ENCODE measurements around the gene DGCR2.

DNA sequence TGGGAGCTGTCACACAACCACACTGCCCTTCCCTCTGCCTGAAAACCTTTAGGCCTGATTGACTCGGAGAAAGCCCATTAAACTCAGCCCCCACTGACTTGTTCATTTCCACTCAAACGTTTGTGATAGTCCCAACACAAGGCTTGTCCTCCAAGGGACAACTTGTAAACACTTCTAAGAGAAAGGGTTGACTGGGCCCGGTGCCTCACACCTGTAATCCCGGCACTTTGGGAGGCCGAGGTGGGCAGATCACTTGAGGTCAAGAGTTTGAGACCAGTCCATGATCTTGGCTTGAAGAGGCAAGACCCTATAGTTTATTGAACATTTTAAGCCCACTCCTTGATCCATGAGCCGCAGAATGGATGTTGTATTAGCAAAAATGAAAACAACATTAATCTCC lies 122.8 kb downstream of the DGCR2 start:
- TF ChIP-seq POLR2AphosphoS5 (IDR thresholded peaks at IDR 0.05) (no peak), POLR2A (IDR thresholded peaks at IDR 0.05) (no peak)
- TF ChIP-seq, protein P1, sequence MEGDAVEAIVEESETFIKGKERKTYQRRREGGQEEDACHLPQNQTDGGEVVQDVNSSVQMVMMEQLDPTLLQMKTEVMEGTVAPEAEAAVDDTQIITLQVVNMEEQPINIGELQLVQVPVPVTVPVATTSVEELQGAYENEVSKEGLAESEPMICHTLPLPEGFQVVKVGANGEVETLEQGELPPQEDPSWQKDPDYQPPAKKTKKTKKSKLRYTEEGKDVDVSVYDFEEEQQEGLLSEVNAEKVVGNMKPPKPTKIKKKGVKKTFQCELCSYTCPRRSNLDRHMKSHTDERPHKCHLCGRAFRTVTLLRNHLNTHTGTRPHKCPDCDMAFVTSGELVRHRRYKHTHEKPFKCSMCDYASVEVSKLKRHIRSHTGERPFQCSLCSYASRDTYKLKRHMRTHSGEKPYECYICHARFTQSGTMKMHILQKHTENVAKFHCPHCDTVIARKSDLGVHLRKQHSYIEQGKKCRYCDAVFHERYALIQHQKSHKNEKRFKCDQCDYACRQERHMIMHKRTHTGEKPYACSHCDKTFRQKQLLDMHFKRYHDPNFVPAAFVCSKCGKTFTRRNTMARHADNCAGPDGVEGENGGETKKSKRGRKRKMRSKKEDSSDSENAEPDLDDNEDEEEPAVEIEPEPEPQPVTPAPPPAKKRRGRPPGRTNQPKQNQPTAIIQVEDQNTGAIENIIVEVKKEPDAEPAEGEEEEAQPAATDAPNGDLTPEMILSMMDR (IDR thresholded peaks at IDR 0.05 in 8 of 11, conservative IDR thresholded peaks at IDR 0.05 in 3 of 11): no peak

Data from spleen (tissue), 7 donors.